ENCODE results near the gene SLC15A3.

DNA sequence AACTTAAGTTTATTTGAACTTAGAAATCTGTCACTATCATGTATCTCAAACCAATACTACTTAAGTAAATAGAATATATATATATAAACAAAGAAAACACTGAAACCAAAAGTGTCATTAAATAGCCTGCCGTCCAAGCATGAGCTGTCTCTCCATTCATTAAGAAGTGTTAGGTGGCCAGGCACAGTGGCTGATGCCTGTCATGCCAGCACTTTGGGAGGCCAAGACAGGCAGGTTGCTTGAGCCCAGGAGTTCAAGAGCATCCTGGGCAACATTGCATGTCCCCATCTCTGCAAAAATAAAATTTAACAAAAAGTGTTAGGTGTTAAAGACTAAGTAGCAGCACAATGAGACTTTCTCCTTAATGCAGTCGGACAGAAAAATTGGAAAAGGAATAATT is 33.5 kb upstream of the SLC15A3 start:
- TF ChIP-seq POLR2AphosphoS5 (IDR thresholded peaks at IDR 0.05): no peak
- TF ChIP-seq CTCF (IDR thresholded peaks at IDR 0.05 in 8 of 11, conservative IDR thresholded peaks at IDR 0.05 in 3 of 11): no peak
